Activated CD4-positive, alpha-beta T cell treated with anti-CD3 and anti-CD28 coated beads, Interleukin-2, amount 50 U/mL, for 16 hours (primary cell): ENCODE measurements around the gene PPOX.

Experiments
- DNase-seq: peaks from one replicate; pipeline ENCODE4 v3.0.0-alpha.2; 2020

Gene PPOX

DNA sequence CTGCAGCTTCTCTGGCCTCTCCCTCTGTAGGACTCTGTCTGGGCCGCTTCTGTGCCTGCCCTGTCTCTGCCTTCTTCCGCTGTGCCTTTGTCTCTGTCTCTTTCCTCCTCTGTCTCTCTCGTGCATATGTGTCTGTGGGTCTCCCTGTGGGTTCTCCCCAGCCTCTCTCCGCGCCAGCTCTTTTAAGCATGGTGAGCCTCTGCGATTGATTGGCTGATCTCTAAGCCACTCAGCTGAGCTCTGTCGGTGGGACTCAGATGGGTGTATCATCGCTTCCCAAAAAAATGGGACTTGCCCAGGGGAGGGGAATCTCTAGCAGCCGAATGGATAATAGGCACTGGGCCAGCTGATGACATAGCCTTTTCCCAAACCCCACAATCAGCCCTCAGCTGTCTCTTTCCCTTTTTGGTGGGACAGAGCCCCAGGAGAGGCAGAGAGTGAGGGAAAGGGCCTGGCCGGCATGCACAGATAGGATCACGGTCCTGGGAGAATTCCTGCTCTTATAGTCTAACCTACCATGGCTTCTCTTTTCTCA is 32.7 kb downstream of the PPOX start, which contains the start of gene ADAMTS4:
Gene ADAMTS4, minus strand, starts transcription at position 158 of the 535 bp plus-strand sequence. CDS start 427 bp downstream, outside the sequence.
- DNase-seq, result no peak

DNA sequence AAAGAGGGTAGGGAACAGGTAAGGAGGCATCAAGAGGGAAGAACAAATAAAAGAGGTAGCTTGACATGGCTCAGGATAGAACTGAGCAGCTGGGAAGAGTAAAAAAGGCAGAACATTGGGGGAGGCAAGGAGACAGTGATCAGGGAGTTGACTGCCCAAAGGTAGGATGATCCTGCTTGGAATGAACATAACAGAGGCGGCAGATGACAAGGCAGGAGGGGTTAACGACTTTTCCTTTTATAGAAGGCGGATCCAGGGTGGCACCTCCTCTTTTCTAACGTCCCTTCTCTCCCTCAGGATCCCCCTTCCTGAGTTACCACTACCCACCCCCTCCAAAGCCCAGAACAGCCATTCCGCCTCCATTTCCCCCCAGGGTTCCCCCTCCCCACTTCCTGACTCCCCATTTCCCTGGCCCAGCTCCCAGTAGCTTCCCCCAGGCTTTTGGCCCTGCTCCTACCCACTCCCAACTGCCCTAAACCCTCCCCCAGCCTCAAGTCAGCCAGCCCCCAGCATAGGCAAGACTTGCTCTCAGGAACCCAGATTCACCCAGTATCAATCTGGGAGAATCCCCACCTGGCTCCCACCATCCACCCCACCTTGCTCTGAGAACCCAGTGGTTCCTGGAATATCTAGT is 33.4 kb downstream of the PPOX start:
- no peak for DNase-seq

DNA sequence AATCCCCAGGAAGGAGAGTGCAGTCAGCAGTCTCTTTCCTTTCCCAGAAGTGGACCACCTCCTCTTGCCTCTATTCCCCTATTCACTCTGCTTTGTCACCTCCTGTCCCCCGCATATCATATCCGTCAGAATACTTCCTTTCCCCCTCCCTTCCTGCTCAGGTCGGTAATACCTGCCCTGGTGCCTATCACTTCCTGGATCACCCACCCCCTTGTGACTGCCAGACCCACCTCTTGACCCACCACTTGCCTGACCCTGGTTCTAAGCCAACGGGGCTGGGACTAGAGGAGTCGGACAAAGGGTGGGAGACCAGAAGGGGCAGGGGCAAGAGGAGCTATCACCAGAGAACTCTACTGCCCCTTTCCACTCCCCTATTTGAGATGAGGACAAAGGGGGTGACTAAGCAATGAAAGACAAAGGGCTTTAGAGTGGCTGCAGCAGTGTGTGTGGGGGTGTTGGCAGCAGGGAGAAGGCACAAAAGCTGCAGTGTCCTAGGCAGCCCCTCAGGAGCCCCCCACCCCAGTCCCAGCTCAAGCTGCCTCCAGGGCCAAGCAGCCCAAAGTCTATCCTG is 34.3 kb downstream of the PPOX start:
- peak; percentile 31 for DNase-seq

DNA sequence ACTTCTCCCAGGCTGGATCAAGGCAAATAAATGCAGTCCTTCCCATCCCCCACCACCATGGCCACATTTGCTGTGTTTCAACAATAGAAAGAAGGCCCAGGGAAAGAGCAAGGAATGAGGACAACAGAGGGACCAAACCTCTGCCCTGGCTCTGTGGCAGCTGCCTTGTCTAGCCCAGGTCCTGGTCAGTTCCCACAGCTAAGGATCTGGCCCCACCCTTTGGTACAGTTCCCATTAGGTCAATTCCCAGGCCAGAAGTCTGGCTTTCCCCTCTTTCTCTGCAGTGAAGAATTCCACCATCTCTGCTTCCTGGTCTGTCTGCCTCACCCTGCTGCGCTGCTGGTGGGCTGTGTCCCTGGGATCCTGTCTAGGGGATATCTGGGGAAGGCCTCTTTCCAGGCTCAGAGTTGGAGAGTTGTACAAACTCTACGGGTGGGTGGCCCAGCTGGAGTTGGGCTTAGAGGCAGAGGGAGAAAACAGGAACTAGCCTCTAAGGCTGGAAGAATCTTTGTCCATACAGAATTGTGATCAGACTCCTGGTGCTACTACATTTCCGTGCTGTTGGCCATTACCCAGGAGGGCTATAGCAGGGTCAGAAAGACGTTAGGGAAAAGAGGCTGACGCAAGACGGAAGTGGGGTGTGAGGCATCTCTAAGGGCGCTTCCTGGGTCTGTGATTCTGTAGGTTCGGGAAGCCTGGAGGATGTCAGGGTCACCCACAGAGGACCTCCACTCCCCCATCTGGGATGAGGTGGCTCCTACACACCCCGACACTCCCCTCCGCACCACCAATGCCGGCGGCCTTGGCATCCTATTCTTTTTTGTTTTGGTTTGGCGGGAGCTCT is 35.0 kb downstream of the PPOX start:
- DNase-seq, result no peak

DNA sequence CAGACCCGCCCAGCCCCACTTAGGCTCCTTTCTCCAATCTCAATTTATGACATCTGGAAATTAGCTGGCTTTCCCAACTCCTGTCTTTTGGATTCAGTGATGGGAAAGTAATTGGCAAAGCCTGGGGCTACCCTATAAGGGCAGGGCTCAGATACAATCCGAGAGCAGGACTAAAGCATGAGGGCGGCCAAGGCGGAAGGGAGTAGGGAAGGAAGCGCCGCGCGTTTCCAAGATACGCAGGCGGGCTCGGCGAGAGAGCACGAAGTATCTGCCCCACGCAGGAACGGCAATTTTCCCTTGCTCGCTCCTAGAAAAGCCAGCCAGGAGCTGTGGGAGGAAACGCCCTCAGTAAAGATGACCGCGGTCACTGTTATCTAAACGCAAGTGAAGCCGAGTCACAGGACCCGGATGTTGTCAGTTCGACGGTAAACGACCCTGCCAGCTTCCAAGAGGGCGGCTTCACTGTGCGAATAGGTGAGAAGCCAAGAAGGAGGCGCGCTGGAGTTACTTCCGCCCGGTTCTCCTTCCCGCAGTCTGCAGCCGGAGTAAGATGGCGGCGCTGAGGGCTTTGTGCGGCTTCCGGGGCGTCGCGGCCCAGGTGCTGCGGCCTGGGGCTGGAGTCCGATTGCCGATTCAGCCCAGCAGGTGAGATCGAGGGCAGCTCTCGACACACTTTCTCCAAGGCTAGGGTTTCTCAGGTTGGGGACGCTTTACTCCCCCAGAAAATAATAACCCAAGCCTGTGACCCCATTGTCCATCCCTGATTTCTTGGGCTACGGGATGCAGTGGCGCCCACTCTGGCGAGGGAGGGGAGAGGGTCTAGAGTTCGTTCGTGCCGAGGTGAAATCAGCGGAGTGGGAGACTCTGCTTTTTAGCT is 35.8 kb downstream of the PPOX start, which contains the start of gene NDUFS2:
Gene NDUFS2, plus strand, starts transcription at position 532 of the 877 bp plus-strand sequence. Its CDS starts 19 bp downstream, at position 551.
- peak; percentile 99 for DNase-seq

DNA sequence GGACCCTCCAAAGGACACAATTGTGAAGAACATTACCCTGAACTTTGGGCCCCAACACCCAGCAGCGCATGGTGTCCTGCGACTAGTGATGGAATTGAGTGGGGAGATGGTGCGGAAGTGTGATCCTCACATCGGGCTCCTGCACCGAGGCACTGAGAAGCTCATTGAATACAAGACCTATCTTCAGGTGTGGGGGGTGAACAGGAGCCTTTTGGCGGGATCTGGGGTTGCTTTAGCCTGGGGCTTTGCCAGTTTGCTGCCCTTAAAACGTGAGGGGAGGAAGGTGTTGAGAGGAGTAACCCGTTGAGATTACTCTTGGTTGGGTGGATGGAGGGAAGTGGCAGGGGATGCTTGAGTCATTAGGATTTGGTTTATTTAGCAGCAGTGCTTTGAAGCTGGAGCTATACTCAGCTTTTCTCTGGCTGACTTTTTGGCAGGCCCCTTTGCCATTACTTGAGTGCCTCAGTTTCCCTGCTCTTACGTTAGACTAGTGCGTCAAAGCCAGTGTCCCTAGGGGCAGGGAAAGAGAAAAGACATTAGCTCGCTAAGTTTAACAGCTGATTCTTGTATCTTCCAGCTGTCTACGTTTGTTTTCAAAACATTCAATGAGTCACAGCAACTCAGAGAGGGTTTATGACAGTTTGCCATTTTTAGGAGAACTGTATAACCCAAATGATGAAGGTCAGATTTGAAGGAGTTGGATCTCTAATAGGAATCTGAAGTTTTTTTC is 40.4 kb downstream of the PPOX start:
- DNase-seq, result no peak

DNA sequence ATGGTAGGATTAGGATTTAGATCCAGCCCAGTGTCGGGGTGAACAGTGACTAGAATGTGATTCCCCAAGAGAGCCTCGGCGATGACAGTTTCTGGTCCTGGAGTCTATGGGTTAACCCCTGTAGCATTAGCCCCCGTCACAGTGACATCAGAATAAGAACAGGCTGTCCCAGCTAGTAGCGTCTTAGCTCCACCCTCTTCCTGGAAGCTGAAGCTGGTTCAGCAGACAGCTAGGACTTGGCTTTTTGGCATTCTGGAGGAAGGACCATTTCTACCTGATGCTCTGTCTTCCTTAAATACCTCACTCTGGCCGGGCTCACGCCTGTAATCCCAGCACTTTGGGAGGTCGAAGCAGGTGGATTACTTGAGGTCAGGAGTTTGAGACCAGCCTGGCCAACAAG is 40.9 kb downstream of the PPOX start:
- DNase-seq, result no peak

DNA sequence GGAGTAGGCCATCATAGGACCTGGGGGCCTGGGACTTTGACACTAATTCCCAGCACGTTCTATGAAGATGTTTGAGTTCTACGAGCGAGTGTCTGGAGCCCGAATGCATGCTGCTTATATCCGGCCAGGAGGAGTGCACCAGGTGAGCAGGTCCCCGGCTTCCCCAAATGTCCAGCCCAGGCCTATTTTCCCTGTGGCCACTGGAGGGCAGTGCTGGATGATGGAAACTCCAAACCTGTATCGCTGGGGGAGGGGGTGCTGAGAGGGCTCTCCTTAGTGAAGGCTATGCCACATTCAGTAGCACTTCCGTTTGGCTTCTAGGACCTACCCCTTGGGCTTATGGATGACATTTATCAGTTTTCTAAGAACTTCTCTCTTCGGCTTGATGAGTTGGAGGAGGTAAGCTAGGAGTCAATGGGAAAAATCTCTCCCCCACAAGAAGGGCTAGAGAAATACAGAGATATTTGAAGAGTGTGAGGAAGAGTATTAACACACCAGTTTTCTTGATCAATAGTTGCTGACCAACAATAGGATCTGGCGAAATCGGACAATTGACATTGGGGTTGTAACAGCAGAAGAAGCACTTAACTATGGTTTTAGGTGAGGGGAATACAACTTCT is 43.7 kb downstream of the PPOX start:
- peak; percentile 74 for DNase-seq

DNA sequence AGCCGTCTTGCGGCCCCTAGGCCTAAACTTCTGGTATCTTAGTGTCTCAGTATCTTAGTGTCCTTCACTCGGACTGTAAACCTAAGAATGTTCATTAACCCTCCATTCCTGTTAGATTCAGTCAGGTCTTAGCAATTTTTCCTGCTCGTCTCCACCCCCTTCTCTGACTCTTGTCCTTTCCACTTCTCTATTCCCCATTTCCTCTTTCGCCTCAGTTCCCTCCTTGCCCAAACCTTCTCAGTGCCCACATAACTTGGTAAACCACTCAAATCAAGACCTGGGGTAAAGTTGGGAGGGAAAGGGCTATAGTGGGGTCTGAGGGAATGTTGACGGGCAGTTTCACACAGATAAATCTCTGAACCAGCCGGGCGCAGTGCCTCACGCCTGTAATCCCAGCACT is 48.1 kb downstream of the PPOX start:
- no peak for DNase-seq

DNA sequence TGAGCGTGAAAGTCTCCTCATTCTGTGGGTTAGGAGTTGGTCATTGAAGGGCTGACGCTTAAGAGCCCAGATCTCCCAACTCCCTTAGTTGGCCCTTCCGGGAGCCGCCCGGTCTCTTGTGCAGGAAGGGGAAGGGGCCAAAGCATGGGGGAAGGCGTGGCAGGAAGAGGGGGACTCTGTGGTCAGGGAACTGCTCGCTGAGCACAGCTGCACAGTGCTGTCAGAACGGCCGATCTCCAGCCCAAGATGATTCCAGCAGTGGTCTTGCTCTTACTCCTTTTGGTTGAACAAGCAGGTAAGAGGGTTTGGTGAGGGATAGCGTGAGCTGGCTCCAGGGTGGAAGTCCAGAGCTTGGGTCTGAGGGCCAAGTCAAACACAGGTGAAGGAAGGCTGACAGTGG is 48.9 kb downstream of the PPOX start, which contains the start of gene FCER1G:
Gene FCER1G, plus strand, starts transcription at position 220 of the 400 bp plus-strand sequence. Its CDS starts 27 bp downstream, at position 247.
- DNase-seq, result no peak

DNA sequence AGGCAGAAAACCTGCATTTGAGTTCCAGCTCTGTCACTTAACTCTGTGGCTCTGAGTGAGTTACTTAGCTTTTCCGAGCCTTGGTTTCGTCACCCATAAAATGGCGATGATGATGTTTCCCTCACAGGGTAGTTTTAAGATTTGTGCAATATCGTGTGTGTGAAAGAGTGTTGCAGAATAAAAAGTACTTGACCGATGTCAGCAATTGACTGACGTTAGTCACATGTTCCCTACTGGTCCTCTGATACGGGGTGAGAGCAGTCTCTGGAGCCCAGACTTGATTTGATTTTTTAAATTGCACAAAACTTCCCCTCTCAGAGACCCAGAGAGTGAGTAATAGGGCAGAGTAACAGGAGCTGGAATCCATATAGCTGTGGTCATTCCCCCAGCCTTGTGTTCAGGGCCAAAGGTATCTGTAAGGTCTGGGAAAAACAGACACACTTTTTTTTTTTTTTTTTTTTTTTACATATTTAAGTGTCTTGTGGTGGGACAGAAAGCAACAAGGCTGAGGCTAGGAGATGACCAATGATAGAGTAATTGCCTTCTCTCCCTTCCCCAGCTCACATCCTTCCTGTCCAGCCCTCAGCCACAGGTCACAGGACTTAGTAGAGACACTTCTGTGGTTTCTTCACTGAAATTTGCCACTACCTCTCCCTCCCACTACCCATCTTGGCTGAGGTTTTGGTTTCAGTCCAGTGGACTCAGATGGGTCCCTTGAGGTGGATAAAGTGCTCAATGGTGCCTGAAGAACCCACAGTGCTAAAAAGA is 50.9 kb downstream of the PPOX start:
- no peak for DNase-seq

DNA sequence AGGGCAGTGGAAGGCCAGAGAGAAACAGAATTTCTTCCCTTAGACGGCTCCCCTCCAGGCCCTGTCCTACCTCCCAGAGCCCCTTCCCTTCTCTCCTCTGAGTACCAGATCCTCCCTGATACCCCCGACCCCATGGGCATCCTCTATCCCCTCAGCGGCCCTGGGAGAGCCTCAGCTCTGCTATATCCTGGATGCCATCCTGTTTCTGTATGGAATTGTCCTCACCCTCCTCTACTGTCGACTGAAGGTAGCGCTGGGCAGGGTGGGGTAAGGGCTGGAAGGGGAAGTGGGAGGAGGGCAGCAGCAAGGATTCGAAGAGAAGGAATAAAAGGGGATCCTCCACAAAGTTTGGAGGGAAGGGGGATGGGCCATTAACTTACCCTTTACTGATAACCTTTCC is 51.6 kb downstream of the PPOX start:
- DNase-seq, result no peak

DNA sequence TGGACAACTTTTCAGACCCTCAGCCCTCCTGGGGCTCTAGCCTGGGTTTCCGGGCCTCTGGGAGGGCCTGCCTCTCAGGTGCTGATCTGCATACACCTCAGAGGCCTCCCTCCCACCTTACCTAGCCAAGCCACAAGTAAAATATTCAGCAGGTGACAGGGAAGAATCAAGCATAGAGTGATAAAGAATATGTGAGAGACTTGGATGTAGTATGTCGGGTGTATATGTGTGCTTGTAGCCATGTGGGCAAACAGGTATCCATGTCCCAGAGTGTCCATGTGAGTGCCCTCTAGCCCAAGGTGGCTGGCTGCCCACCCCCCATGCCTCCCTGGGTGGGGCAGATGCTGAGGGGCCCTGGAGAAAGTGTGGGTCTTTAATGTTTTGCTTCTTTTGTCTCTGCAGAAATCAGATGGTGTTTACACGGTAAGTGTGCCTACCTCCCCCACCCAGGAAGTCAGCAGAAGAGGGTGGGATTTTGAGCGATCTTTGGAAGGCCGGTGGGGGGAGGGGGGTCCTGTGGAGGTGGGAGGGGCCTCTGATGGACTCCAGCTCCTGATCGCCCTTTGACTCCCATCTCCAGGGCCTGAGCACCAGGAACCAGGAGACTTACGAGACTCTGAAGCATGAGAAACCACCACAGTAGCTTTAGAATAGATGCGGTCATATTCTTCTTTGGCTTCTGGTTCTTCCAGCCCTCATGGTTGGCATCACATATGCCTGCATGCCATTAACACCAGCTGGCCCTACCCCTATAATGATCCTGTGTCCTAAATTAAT is 52.3 kb downstream of the PPOX start:
- no peak for DNase-seq

DNA sequence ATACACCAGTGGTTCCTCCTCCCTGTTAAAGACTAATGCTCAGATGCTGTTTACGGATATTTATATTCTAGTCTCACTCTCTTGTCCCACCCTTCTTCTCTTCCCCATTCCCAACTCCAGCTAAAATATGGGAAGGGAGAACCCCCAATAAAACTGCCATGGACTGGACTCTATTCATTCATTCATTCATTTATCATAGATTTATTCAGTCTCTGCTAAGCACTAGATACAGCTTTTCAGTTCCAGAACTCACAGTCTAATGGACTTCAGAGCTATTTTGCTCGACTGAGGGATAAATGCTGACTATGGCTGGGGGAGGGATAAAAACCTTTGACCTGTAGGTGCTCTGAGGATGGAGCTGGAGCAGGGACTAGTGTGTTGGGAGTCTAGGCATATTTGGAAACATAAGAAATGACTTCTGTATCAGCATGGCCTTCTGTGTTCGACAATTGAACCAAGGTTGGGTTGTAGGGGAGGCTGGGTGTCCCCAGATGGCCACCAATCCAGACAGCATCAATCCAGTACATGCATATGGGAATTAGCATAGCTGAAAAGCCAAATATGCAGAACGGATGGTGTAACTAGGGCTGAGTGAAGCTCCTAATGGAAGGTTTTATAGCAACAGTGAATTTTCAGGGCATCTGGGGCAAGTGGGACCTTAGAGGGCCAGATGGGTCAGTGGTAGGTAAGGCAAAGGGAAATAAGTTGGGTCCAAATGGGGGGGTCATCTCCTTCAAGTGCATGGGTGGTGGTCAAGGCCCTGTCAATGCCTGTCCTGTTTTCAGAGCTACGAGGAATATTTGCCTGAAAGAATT is 53.1 kb downstream of the PPOX start:
- no peak for DNase-seq

DNA sequence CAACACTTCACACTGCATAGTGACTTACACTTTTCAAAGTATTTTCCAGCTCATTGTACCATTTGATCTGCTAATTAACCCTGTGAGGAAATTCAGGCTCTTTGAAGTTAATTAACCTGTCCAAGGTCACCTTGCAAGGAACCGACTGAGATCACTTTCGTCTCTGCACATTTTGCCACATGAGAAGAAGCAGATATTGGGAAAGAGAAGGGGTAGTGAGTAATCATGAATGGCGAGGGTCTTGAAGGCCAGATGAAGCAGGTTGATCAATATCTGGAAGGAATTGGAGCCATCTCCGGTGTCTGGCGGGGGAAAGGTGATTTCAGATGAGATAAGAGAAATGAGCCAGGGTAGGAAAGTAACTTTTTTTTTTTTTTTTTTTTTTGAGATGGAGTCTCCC is 53.8 kb downstream of the PPOX start:
- DNase-seq, result no peak
